Thoracic aorta endothelial cell (primary cell): ENCODE data around the gene ADD3. TPM values are rescaled to one million over a fixed set of nuclear protein-coding genes. Genes with fewer than 3 reads are reported as not detected.

ENCODE experiments used
- small RNA-seq: library from RNA; depleted of rRNA; stranded (forward); fragments of <200 nt; gene quantifications from one replicate; pipeline ENCODE3, GENCODE V24; 2012
- total RNA-seq: library from RNA; depleted of rRNA; stranded (reverse); fragments of >200 nt; gene quantifications from 2 replicates; pipeline ENCODE4 v1.2.3, GENCODE V29; 2012

Gene ADD3
- total RNA-seq, result 57.3 and 71.3 TPM in 2 replicates

DNA sequence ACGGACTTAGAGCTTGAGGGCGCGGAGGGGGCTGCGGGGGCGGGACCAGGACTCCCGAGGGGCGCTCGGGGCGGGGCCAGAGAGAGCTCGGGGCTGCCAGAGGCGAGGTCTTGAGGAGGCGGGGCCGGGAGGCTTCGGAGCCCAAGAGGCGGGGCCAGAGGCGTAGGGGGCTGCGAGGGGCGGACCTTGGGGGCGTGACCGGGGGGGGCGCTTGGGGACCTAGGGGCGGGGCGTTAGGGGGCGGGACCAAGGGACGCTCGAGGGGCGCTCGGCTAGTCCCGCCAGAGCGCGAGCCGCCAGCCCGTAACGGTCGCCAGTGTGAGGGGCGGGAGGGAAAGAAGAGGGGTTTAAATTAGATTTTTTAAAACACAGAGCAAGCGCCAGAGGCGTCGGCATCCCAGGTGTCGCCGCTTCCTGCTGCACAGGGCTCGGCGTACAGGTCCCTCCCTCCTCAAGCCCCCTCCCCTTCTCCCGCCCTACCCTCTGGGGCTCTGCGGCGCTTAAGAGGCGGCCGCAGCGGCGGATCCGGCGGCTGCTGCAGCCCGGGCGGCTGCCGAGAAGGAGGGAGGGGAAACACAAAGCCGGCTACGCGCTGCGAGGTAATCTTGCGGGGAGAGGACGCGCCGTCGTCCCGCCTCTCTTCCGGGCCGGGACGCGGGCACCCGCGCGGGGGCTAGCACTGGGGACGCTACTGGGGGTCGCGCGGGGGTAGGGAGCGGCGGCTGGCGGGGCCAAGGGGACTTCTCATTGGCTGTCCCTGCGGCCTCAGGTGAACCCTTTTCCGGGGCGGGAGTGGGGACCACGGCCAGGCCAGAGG lies at the start of gene ADD3:
TSS of gene ADD3 (plus strand) at position 284 of the 817 bp plus-strand sequence. CDS start 92,670 bp downstream, outside the sequence.

Small RNA genes lying within 50 kb of the gene (small RNA-seq; reads per million reads assigned to genes)
- gene SNRPGP12, result not detected

Other genes with a start within 250 kb of the ADD3 start
- 128 and 177 TPM in 2 replicates for gene XPNPEP1, start 84.5 kb upstream of the ADD3 start, total RNA-seq
- 6.6 and 7.8 TPM in 2 replicates for gene MXI1, start 199.6 kb downstream of the ADD3 start, total RNA-seq